HEK293T (cell line): ENCODE data around the gene THRB.

Experiments used
- BHLHE40 ChIP-seq: fragments of 450-650 bp; IDR thresholded peaks from 2 replicates; pipeline ENCODE4 v1.6.1; 2016; ENCODE audit warnings: mild to moderate bottlenecking, moderate library complexity, borderline replicate concordance
- ELF4 ChIP-seq: fragments of 450-650 bp; IDR thresholded peaks from 2 replicates; pipeline ENCODE4 v1.6.1; 2017; ENCODE audit warnings: antibody characterized with exemption
- FOXA1 ChIP-seq: fragments of 450-650 bp; IDR thresholded peaks from 2 replicates; pipeline ENCODE4 v1.6.1; 2016; ENCODE audit warnings: mild to moderate bottlenecking
- FOXK2 ChIP-seq: fragments of 450-650 bp; IDR thresholded peaks from 2 replicates; pipeline ENCODE4 v1.6.1; 2016; ENCODE audit warnings: mild to moderate bottlenecking
- FOXM1 ChIP-seq: fragments of 450-650 bp; IDR thresholded peaks from 2 replicates; pipeline ENCODE4 v1.6.1; 2017; ENCODE audit warnings: mild to moderate bottlenecking, borderline replicate concordance
- HDGF ChIP-seq: fragments of 450-650 bp; IDR thresholded peaks from 2 replicates; pipeline ENCODE4 v1.6.1; 2017; ENCODE audit warnings: antibody characterized with exemption, borderline replicate concordance
- L3MBTL2 ChIP-seq: fragments of 450-650 bp; conservative IDR thresholded peaks from 2 replicates; pipeline ENCODE4 v1.6.1; 2016; ENCODE audit warnings: mild to moderate bottlenecking
- LEF1 ChIP-seq: fragments of 450-650 bp; IDR thresholded peaks from 2 replicates; pipeline ENCODE4 v1.6.1; 2017; ENCODE audit warnings: mild to moderate bottlenecking, borderline replicate concordance
- NFRKB ChIP-seq: fragments of 450-650 bp; IDR thresholded peaks from 2 replicates; pipeline ENCODE4 v1.6.1; 2016; ENCODE audit warnings: mild to moderate bottlenecking, moderate library complexity
- SP1 ChIP-seq: fragments of 450-650 bp; IDR thresholded peaks from 2 replicates; pipeline ENCODE4 v1.6.1; 2017
- SUZ12 ChIP-seq: fragments of 450-650 bp; IDR thresholded peaks from 2 replicates; pipeline ENCODE4 v1.6.1; 2016; ENCODE audit warnings: mild to moderate bottlenecking
- TARDBP ChIP-seq: fragments of 450-650 bp; IDR thresholded peaks from 2 replicates; pipeline ENCODE4 v1.6.1; 2016
- ZNF384 ChIP-seq: fragments of 450-650 bp; IDR thresholded peaks from 2 replicates; pipeline ENCODE4 v1.6.1; 2016
- TF ChIP-seq, protein P1 (sequence below): fragments of 450-650 bp; IDR thresholded peaks from 2 replicates; pipeline ENCODE4 v1.6.1; 2016

DNA sequence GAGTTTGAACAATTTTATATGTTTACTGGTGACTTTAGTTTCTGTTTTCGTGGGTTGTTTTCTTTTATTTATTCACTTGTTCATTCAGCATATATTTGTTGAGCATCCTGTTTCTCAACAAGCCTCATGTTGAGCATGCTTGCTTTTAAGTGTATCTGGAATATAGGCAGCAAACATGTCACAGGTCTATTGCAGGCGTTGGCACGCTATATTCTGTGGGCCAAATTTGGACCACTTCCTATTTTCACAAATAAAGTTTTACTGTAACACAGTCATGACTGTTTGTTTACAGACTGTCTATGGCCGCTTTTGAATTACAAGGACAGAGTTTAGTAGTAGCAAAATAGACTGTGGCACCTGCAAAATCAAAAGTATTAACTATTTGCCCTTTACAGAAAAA is 89.6 kb downstream of the THRB start:
- TF ChIP-seq NFRKB: no peak
- no peak for TF ChIP-seq SP1
- TF ChIP-seq FOXM1: no peak
- no peak for TF ChIP-seq BHLHE40
- TF ChIP-seq ZNF384: no peak
- no peak for TF ChIP-seq SUZ12
- TF ChIP-seq L3MBTL2: no peak
- TF ChIP-seq ELF4: no peak
- TF ChIP-seq, protein P1, sequence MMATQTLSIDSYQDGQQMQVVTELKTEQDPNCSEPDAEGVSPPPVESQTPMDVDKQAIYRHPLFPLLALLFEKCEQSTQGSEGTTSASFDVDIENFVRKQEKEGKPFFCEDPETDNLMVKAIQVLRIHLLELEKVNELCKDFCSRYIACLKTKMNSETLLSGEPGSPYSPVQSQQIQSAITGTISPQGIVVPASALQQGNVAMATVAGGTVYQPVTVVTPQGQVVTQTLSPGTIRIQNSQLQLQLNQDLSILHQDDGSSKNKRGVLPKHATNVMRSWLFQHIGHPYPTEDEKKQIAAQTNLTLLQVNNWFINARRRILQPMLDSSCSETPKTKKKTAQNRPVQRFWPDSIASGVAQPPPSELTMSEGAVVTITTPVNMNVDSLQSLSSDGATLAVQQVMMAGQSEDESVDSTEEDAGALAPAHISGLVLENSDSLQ: no peak
- no peak for TF ChIP-seq HDGF
- no peak for TF ChIP-seq FOXA1
- no peak for TF ChIP-seq LEF1
- TF ChIP-seq FOXK2: no peak
- no peak for TF ChIP-seq TARDBP
